Keratinocyte (primary cell): ENCODE measurements around the gene SCD5. TPM values are rescaled to one million over a fixed set of nuclear protein-coding genes. Genes with fewer than 3 reads are reported as not detected.

ENCODE experiments used
- DNase-seq: peaks from one replicate; pipeline ENCODE4 v3.0.0-alpha.2; 2011; ENCODE audit warnings: low read depth, missing footprints, low spot score
- FAIRE-seq: peaks from 2 replicates; lab custom pipeline; 2011; peaks lifted over from hg19 to GRCh38; lab: Jason Lieb, UNC
- H2AFZ ChIP-seq: 2 replicates; pipeline ENCODE4 v1.6.0; 2012; ENCODE audit warnings: low read length, control low read depth, inconsistent platforms; ENCODE audit not compliant: control insufficient read depth
- H3K27ac ChIP-seq: 2 replicates; pipeline ENCODE4 v1.5.1; 2011; ENCODE audit warnings: low read length; ENCODE audit not compliant: control insufficient read depth, insufficient read depth
- H3K27me3 ChIP-seq: 3 replicates; pipeline ENCODE4 v1.6.0; 2011; ENCODE audit warnings: low read length; ENCODE audit not compliant: control insufficient read depth, insufficient read depth; ENCODE audit errors: extremely low read depth
- H3K36me3 ChIP-seq, 2 experiments: 2 replicates in 1 of 2; 3 replicates in 1 of 2; pipeline ENCODE4 v1.5.1; 2011; ENCODE audit warnings: low read length in 2 of 2, mild to moderate bottlenecking in 1 of 2; ENCODE audit not compliant: control insufficient read depth in 2 of 2, insufficient read depth in 2 of 2; ENCODE audit errors: extremely low read depth in 1 of 2
- H3K4me1 ChIP-seq: 3 replicates; pipeline ENCODE4 v1.5.1; 2011; ENCODE audit warnings: low read length; ENCODE audit not compliant: control insufficient read depth, insufficient read depth; ENCODE audit errors: extremely low read depth
- H3K4me2 ChIP-seq: 3 replicates; pipeline ENCODE4 v1.6.0; 2011; ENCODE audit warnings: low read depth, low read length; ENCODE audit not compliant: control insufficient read depth, insufficient read depth; ENCODE audit errors: extremely low read depth
- H3K4me3 ChIP-seq, 3 experiments: fragments of 200-600 bp in 1 of 3; sonication (generic) in 1 of 3; 2 replicates in 2 of 3; 3 replicates in 1 of 3; pipeline ENCODE4 v1.5.1; 2011 to 2016; ENCODE audit warnings: low read length in 3 of 3, mild to moderate bottlenecking in 3 of 3, control low read depth in 2 of 3, inconsistent platforms in 1 of 3, low read depth in 1 of 3, mixed read lengths in 1 of 3, mixed run types in 1 of 3, moderate library complexity in 1 of 3; ENCODE audit not compliant: control insufficient read depth in 2 of 3, insufficient read depth in 2 of 3; ENCODE audit errors: extremely low read depth in 1 of 3
- H3K79me2 ChIP-seq: 2 replicates; pipeline ENCODE4 v1.6.0; 2012; ENCODE audit warnings: low read length; ENCODE audit not compliant: control insufficient read depth, insufficient read depth
- H3K9ac ChIP-seq: 3 replicates; pipeline ENCODE4 v1.6.0; 2011; ENCODE audit warnings: low read length; ENCODE audit not compliant: control insufficient read depth, insufficient read depth; ENCODE audit errors: extremely low read depth
- H3K9me1 ChIP-seq: 3 replicates; pipeline ENCODE4 v1.6.0; 2011; ENCODE audit warnings: low read length; ENCODE audit not compliant: control insufficient read depth, insufficient read depth; ENCODE audit errors: extremely low read depth
- H3K9me3 ChIP-seq: 2 replicates; pipeline ENCODE4 v1.5.1; 2012; ENCODE audit warnings: low read depth, low read length; ENCODE audit not compliant: control insufficient read depth
- H4K20me1 ChIP-seq: 3 replicates; pipeline ENCODE4 v1.6.0; 2011; ENCODE audit warnings: low read length; ENCODE audit not compliant: control insufficient read depth, insufficient read depth; ENCODE audit errors: extremely low read depth
- CTCF ChIP-seq, 3 experiments: IDR thresholded peaks in 1 of 3; conservative IDR thresholded peaks in 1 of 3; optimal IDR thresholded peaks in 1 of 3; 2 replicates in 2 of 3; 3 replicates in 1 of 3; pipeline versions ENCODE3 to v1.5.1; 2011; ENCODE audit warnings: low read length in 3 of 3, mild to moderate bottlenecking in 3 of 3, moderate library complexity in 2 of 3, control low read depth in 1 of 3, inconsistent platforms in 1 of 3; ENCODE audit not compliant: insufficient read depth in 2 of 3; ENCODE audit errors: extremely low read depth in 1 of 3
- EZH2 ChIP-seq: IDR thresholded peaks from one replicate; pipeline ENCODE4 v1.6.1; 2012; ENCODE audit warnings: inconsistent platforms, mild to moderate bottlenecking, low read length, moderate library complexity
- dilution Hi-C: fragments of 300-500 bp; cut with MboI; formaldehyde crosslinking; loops from one replicate; pipeline ENCODE4 v1.7.0; 2020; ENCODE audit warnings: low sequenced_read_pairs; ENCODE audit not compliant: extremely low pct_ligation_motif_present
- polyA plus RNA-seq, 5 experiments: library from polyadenylated mRNA; depleted of rRNA in 3 of 5; stranded (reverse) in 3 of 5; stranded (forward) in 1 of 5; unstranded in 1 of 5; fragments of >200 nt; gene quantifications; 1 replicate in 1 of 5; 2 replicates in 3 of 5; 3 replicates in 1 of 5; pipeline versions ENCODE4 v1.2.1 to v1.2.3, GENCODE V29; 2011 to 2012; ENCODE audit warnings: missing spikeins in 2 of 5, low read depth in 1 of 5, low replicate concordance in 1 of 5

The SCD5 gene
- polyA plus RNA-seq, 1 donor (not counting 4 experiments of a cell fraction or from before 2014, with no cell fraction given), result 39.4 TPM

DNA sequence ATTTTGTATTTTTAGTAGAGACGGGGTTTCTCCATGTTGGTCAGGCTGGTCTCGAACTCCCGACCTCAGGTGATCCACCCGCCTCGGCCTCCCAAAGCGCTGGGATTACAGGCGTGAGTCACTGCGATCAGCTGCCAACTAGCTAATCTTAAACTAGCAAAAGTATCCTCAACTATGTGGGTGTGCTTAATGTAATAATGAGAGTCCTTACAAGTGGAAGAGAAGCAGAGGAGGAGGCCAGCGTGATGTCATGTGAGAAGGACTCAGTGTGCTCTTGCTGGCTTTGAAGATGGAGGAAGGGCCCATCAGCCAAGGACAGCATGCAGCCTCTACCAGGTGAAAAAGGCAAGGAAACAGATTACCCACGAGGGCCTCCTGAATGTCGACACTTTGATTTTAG, 19.6 kb downstream of the SCD5 start:
- H3K4me2 ChIP-seq, result no peak overlapping the region
- no peak for TF ChIP-seq CTCF (optimal IDR thresholded peaks at IDR 0.05 in 1 of 3, IDR thresholded peaks at IDR 0.05 in 1 of 3, conservative IDR thresholded peaks at IDR 0.05 in 1 of 3; ENCODE audit: extremely low read depth in 1 of 3, insufficient read depth in 2 of 3, low read length in 3 of 3)
- no peak for TF ChIP-seq EZH2
- no peak overlapping the region for H3K27ac ChIP-seq
- DNase-seq (no peak), FAIRE-seq (no peak)
- dilution Hi-C loops, result no loop called here
- no peak overlapping the region for H2AFZ ChIP-seq
- no peaks in the 10 kb centered on the region for H4K20me1 ChIP-seq
- peaks cover 14% of the 10 kb centered on the region for H3K4me1 ChIP-seq
- peaks cover 51% of the 10 kb centered on the region for H3K79me2 ChIP-seq
- no peaks in the 10 kb centered on the region for H3K9me3 ChIP-seq
- no peak overlapping the region for H3K9ac ChIP-seq
- no peaks in the 10 kb centered on the region for H3K9me1 ChIP-seq
- H3K4me3 ChIP-seq, result no peak overlapping the region
- H3K36me3 ChIP-seq, result no peaks in the 10 kb centered on the region
- H3K27me3 ChIP-seq, result no peaks in the 10 kb centered on the region

DNA sequence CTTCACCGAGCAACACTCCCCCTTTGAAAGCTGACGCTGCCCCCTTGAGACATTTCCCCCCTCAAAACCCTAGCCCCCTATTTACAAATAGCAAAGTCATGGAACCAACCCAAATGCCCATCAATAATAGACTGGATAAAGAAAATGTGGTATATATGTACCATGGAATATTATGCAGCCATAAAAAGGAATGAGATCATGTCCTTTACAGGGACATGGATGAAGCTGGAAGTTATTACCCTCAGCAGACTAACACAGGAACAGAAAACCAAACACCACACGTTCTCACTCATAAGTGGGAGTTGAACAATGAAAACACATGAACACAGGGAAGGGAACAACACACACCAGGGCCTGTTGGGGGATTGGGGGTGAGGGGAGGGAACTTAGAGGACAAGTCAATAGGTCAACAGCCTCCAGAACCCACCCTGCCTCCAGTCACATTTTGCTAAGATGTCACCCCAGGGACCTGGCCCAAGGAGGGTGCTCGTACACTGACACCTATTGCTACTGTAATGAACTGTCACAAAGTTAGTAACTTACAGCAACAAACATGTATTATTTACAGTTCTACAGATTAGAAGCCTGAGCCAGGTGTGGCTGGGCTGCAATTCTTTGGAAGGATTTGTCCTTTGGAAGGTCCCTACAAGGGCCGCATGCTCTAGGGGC, 20.6 kb downstream of the SCD5 start:
- Histone ChIP-seq H3K9me1 (no peaks in the 10 kb centered on the region), H3K4me3 (no peak overlapping the region), H3K4me1 (peaks cover 7% of the 10 kb centered on the region), H3K4me2 (no peak overlapping the region), H4K20me1 (no peaks in the 10 kb centered on the region), H2AFZ (no peak overlapping the region), H3K27ac (no peak overlapping the region), H3K9me3 (no peaks in the 10 kb centered on the region), H3K27me3 (no peaks in the 10 kb centered on the region), H3K79me2 (peaks cover 51% of the 10 kb centered on the region), H3K9ac (no peak overlapping the region), H3K36me3 (no peaks in the 10 kb centered on the region)
- dilution Hi-C loops, result no loop called here
- no peak for DNase-seq
- no peak for FAIRE-seq
- TF ChIP-seq EZH2, result no peak
- TF ChIP-seq CTCF (optimal IDR thresholded peaks at IDR 0.05 in 1 of 3, IDR thresholded peaks at IDR 0.05 in 1 of 3, conservative IDR thresholded peaks at IDR 0.05 in 1 of 3; ENCODE audit: extremely low read depth in 1 of 3, insufficient read depth in 2 of 3, low read length in 3 of 3), result no peak
